ENCODE data around the gene ASB3.

DNA sequence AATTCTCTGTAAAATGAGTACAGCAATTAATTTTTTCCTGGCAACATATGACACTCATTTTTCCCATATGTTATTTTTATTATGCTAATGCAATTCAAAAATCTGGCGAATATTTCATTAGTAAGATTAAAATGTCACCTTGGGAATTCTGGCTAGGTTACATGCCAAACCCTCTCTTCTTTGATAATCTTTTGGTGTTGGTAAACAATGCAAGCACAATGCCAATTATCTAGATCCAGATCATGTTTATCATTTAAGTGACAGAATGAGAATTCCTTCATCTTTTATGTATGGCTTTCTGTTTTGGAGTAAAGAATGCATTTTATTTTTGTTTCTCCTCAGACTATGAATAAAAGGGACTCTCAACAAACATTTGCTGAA, 39.3 kb upstream of the ASB3 start:
- TF ChIP-seq, protein P1, sequence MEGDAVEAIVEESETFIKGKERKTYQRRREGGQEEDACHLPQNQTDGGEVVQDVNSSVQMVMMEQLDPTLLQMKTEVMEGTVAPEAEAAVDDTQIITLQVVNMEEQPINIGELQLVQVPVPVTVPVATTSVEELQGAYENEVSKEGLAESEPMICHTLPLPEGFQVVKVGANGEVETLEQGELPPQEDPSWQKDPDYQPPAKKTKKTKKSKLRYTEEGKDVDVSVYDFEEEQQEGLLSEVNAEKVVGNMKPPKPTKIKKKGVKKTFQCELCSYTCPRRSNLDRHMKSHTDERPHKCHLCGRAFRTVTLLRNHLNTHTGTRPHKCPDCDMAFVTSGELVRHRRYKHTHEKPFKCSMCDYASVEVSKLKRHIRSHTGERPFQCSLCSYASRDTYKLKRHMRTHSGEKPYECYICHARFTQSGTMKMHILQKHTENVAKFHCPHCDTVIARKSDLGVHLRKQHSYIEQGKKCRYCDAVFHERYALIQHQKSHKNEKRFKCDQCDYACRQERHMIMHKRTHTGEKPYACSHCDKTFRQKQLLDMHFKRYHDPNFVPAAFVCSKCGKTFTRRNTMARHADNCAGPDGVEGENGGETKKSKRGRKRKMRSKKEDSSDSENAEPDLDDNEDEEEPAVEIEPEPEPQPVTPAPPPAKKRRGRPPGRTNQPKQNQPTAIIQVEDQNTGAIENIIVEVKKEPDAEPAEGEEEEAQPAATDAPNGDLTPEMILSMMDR (IDR thresholded peaks at IDR 0.05) = no peak
- TF ChIP-seq, protein P2, sequence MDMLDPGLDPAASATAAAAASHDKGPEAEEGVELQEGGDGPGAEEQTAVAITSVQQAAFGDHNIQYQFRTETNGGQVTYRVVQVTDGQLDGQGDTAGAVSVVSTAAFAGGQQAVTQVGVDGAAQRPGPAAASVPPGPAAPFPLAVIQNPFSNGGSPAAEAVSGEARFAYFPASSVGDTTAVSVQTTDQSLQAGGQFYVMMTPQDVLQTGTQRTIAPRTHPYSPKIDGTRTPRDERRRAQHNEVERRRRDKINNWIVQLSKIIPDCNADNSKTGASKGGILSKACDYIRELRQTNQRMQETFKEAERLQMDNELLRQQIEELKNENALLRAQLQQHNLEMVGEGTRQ (IDR thresholded peaks at IDR 0.05) = no peak
- TF ChIP-seq, protein P3, sequence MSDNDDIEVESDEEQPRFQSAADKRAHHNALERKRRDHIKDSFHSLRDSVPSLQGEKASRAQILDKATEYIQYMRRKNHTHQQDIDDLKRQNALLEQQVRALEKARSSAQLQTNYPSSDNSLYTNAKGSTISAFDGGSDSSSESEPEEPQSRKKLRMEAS (IDR thresholded peaks at IDR 0.05) = no peak
- TF ChIP-seq ZFP36 (IDR thresholded peaks at IDR 0.05; ENCODE audit: borderline replicate concordance, partially characterized antibody) (no peak), ESRRA (IDR thresholded peaks at IDR 0.05; ENCODE audit: borderline replicate concordance, low read length) (no peak), POLR2A (IDR thresholded peaks at IDR 0.05; ENCODE audit: low read length) (no peak), JUN (IDR thresholded peaks at IDR 0.05) (no peak), RCOR1 (IDR thresholded peaks at IDR 0.05; ENCODE audit: low read depth, low read length) (no peak), RFX5 (IDR thresholded peaks at IDR 0.05) (no peak), SMC3 (IDR thresholded peaks at IDR 0.05) (no peak), RNF2 (IDR thresholded peaks at IDR 0.05; ENCODE audit: borderline replicate concordance, low read depth) (no peak)
- TF ChIP-seq, protein P4, sequence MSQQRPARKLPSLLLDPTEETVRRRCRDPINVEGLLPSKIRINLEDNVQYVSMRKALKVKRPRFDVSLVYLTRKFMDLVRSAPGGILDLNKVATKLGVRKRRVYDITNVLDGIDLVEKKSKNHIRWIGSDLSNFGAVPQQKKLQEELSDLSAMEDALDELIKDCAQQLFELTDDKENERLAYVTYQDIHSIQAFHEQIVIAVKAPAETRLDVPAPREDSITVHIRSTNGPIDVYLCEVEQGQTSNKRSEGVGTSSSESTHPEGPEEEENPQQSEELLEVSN (IDR thresholded peaks at IDR 0.05; ENCODE audit: borderline replicate concordance, low read depth) = no peak
- TF ChIP-seq, protein P5, sequence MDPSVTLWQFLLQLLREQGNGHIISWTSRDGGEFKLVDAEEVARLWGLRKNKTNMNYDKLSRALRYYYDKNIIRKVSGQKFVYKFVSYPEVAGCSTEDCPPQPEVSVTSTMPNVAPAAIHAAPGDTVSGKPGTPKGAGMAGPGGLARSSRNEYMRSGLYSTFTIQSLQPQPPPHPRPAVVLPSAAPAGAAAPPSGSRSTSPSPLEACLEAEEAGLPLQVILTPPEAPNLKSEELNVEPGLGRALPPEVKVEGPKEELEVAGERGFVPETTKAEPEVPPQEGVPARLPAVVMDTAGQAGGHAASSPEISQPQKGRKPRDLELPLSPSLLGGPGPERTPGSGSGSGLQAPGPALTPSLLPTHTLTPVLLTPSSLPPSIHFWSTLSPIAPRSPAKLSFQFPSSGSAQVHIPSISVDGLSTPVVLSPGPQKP (IDR thresholded peaks at IDR 0.05; ENCODE audit: low read depth, low read length) = no peak
- TF ChIP-seq, protein P6, sequence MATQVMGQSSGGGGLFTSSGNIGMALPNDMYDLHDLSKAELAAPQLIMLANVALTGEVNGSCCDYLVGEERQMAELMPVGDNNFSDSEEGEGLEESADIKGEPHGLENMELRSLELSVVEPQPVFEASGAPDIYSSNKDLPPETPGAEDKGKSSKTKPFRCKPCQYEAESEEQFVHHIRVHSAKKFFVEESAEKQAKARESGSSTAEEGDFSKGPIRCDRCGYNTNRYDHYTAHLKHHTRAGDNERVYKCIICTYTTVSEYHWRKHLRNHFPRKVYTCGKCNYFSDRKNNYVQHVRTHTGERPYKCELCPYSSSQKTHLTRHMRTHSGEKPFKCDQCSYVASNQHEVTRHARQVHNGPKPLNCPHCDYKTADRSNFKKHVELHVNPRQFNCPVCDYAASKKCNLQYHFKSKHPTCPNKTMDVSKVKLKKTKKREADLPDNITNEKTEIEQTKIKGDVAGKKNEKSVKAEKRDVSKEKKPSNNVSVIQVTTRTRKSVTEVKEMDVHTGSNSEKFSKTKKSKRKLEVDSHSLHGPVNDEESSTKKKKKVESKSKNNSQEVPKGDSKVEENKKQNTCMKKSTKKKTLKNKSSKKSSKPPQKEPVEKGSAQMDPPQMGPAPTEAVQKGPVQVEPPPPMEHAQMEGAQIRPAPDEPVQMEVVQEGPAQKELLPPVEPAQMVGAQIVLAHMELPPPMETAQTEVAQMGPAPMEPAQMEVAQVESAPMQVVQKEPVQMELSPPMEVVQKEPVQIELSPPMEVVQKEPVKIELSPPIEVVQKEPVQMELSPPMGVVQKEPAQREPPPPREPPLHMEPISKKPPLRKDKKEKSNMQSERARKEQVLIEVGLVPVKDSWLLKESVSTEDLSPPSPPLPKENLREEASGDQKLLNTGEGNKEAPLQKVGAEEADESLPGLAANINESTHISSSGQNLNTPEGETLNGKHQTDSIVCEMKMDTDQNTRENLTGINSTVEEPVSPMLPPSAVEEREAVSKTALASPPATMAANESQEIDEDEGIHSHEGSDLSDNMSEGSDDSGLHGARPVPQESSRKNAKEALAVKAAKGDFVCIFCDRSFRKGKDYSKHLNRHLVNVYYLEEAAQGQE (IDR thresholded peaks at IDR 0.05) = no peak
